Measurements from ENCODE around the gene TCAF1.

Gene TCAF1

DNA sequence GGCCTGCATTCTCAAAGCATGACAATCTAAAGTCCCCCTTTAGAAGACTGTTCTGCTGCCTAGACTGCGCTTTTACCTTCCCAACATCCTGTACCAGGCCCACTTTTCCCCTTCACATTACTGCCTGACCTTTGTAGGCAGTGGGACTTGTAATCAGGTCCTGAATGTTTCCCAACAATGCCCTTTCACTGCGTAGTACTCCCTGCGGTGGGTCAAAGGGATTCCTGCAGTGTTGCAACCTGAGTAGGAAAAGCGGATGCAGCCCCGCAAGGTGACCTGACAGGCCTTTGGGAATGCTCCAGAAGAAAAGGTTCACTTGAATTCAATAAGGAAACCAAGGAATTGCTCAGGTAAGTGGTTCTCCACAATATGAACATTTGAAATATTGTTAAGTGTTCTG, 4.9 kb upstream of the TCAF1 start:
- Histone ChIP-seq H3K27me3 (ENCODE audit: insufficient read depth, low read depth, severe bottlenecking) (no peaks in the 10 kb centered on the region), H3K4me3 (ENCODE audit: low read depth, low read length) (no peak overlapping the region), H3K9me3 (ENCODE audit: severe bottlenecking) (no peaks in the 10 kb centered on the region), H3K27ac (no peak overlapping the region), H3K36me3 (no peaks in the 10 kb centered on the region)
- TF ChIP-seq, protein P1, sequence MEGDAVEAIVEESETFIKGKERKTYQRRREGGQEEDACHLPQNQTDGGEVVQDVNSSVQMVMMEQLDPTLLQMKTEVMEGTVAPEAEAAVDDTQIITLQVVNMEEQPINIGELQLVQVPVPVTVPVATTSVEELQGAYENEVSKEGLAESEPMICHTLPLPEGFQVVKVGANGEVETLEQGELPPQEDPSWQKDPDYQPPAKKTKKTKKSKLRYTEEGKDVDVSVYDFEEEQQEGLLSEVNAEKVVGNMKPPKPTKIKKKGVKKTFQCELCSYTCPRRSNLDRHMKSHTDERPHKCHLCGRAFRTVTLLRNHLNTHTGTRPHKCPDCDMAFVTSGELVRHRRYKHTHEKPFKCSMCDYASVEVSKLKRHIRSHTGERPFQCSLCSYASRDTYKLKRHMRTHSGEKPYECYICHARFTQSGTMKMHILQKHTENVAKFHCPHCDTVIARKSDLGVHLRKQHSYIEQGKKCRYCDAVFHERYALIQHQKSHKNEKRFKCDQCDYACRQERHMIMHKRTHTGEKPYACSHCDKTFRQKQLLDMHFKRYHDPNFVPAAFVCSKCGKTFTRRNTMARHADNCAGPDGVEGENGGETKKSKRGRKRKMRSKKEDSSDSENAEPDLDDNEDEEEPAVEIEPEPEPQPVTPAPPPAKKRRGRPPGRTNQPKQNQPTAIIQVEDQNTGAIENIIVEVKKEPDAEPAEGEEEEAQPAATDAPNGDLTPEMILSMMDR (IDR thresholded peaks at IDR 0.05; ENCODE audit: low read depth, low read length), result no peak
- DNase-seq, result no peak

GRCh38 chr7:143906151-143906550, 4.2 kb upstream of the TCAF1 start:
- TF ChIP-seq, protein P1 (IDR thresholded peaks at IDR 0.05; ENCODE audit: low read depth, low read length), result no peak
- Histone ChIP-seq H3K4me3 (ENCODE audit: low read depth, low read length) (no peak overlapping the region), H3K36me3 (no peaks in the 10 kb centered on the region), H3K27ac (no peak overlapping the region), H3K27me3 (ENCODE audit: insufficient read depth, low read depth, severe bottlenecking) (no peaks in the 10 kb centered on the region), H3K9me3 (ENCODE audit: severe bottlenecking) (no peaks in the 10 kb centered on the region)
- DNase-seq, result peak; percentile 41

- no peaks in the 10 kb centered on the region; the same call in 1 of the 2 replicates for H3K36me3 ChIP-seq
- no peak overlapping the region for H3K27ac ChIP-seq
- no peak overlapping the region for H3K4me3 ChIP-seq (ENCODE audit: low read depth, low read length)
- no peak for DNase-seq
- TF ChIP-seq, protein P1 (IDR thresholded peaks at IDR 0.05; ENCODE audit: low read depth, low read length), result no peak
- H3K27me3 ChIP-seq (ENCODE audit: insufficient read depth, low read depth, severe bottlenecking), result no peaks in the 10 kb centered on the region
- H3K9me3 ChIP-seq (ENCODE audit: severe bottlenecking), result no peaks in the 10 kb centered on the region
Measured at GRCh38 chr7:143905509-143905908, 3.5 kb upstream of the TCAF1 start.

GRCh38 chr7:143902332-143902899, 440 bp upstream of the TCAF1 start:
- Histone ChIP-seq H3K27me3 (ENCODE audit: insufficient read depth, low read depth, severe bottlenecking) (no peaks in the 10 kb centered on the region), H3K27ac (peak overlapping the region; percentile 97), H3K4me3 (ENCODE audit: low read depth, low read length) (peak overlapping the region; percentile 95), H3K9me3 (ENCODE audit: severe bottlenecking) (no peaks in the 10 kb centered on the region), H3K36me3 (no peaks in the 10 kb centered on the region; the same call in 1 of the 2 replicates)
- DNase-seq, result no peak
- TF ChIP-seq, protein P1 (IDR thresholded peaks at IDR 0.05; ENCODE audit: low read depth, low read length), result no peak

GRCh38 chr7:143901332-143901667, 676 bp downstream of the TCAF1 start:
- no peak for DNase-seq
- H3K4me3 ChIP-seq (ENCODE audit: low read depth, low read length), result peak overlapping the region; percentile 95
- TF ChIP-seq, protein P1 (IDR thresholded peaks at IDR 0.05; ENCODE audit: low read depth, low read length), result no peak
- no peaks in the 10 kb centered on the region for H3K9me3 ChIP-seq (ENCODE audit: severe bottlenecking)
- no peaks in the 10 kb centered on the region; the same call in 1 of the 2 replicates for H3K36me3 ChIP-seq
- H3K27ac ChIP-seq, result peak overlapping the region; percentile 97
- no peaks in the 10 kb centered on the region for H3K27me3 ChIP-seq (ENCODE audit: insufficient read depth, low read depth, severe bottlenecking)

DNA sequence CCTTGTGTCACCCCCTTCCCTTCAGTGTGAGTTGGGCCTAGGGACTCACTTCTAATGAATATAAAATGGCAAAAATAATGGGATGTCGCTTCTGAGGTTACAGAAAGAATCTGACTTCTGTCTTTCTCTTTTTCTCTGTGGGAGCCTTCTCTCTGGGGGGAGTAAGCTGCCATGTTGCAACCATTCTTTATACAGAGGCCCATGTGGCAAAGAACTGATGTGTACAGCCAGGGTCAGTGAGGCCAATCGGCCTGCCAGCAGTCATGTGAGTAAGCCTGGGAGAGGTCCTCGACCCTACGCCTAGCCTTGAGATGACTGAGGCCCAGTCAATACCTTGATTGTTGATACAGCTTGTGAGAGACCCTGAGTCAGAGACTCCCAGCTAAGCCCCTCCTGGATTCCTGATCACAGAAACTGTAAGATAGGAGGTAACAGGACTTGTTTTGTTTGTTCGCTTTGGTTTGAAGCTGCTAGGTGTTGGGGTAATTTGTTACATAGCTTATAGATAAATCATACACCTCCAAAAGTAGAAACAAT, 1.7 kb downstream of the TCAF1 start:
- peak overlapping the region; percentile 31 for H3K27ac ChIP-seq
- no peak for DNase-seq
- no peaks in the 10 kb centered on the region for H3K27me3 ChIP-seq (ENCODE audit: insufficient read depth, low read depth, severe bottlenecking)
- H3K4me3 ChIP-seq (ENCODE audit: low read depth, low read length), result peak overlapping the region; percentile 95
- H3K9me3 ChIP-seq (ENCODE audit: severe bottlenecking), result no peaks in the 10 kb centered on the region
- H3K36me3 ChIP-seq, result no peaks in the 10 kb centered on the region; the same call in 1 of the 2 replicates
- TF ChIP-seq, protein P1 (IDR thresholded peaks at IDR 0.05; ENCODE audit: low read depth, low read length), result no peak
